DND-41 (cell line): Measurements from ENCODE around the gene CTRB1.

Source experiments
- ATAC-seq: fragments of 200-7000 bp; cut with Tn5 transposase; 3 replicates; pipeline ENCODE4 v1.9.1; 2021; ENCODE audit warnings: low read depth; ENCODE audit not compliant: insufficient read depth
- DNase-seq: peaks from one replicate; pipeline ENCODE4 v3.0.0-alpha.2; 2020
- H2AFZ ChIP-seq: 2 replicates; pipeline ENCODE4 v1.6.0; 2012; ENCODE audit warnings: low read depth, low read length
- H3K27ac ChIP-seq: 2 replicates; pipeline ENCODE4 v1.5.1; 2012; ENCODE audit warnings: low read length, inconsistent platforms
- H3K27me3 ChIP-seq: fragments of 200-600 bp; sonication (generic); 2 replicates; pipeline ENCODE4 v1.6.0; 2012; ENCODE audit warnings: low read length, mild to moderate bottlenecking, inconsistent platforms; ENCODE audit not compliant: insufficient read depth, poor library complexity
- H3K36me3 ChIP-seq: 2 replicates; pipeline ENCODE4 v1.5.1; 2012; ENCODE audit warnings: low read length, inconsistent platforms; ENCODE audit not compliant: insufficient read depth
- H3K4me1 ChIP-seq: 2 replicates; pipeline ENCODE4 v1.5.1; 2012; ENCODE audit warnings: mild to moderate bottlenecking, low read length; ENCODE audit not compliant: insufficient read depth
- H3K4me2 ChIP-seq: 2 replicates; pipeline ENCODE4 v1.6.0; 2012; ENCODE audit warnings: mild to moderate bottlenecking, moderate library complexity, low read length, inconsistent platforms; ENCODE audit not compliant: insufficient read depth
- H3K4me3 ChIP-seq, 2 experiments: fragments of 200-600 bp in 1 of 2; shearing (Covaris generic) in 1 of 2; 2 replicates each; pipeline ENCODE4 v1.5.1; 2012 to 2016; ENCODE audit warnings: inconsistent platforms in 2 of 2, low read length in 2 of 2, mild to moderate bottlenecking in 2 of 2, low read depth in 1 of 2, moderate library complexity in 1 of 2
- H3K79me2 ChIP-seq: 2 replicates; pipeline ENCODE4 v1.6.0; 2012; ENCODE audit warnings: low read length, inconsistent platforms; ENCODE audit not compliant: insufficient read depth
- H3K9ac ChIP-seq: 2 replicates; pipeline ENCODE4 v1.6.0; 2012; ENCODE audit warnings: low read depth, mild to moderate bottlenecking, inconsistent platforms, low read length, moderate library complexity
- H3K9me3 ChIP-seq: 2 replicates; pipeline ENCODE4 v1.5.1; 2012; ENCODE audit warnings: low read length, moderate library complexity, mild to moderate bottlenecking, inconsistent platforms; ENCODE audit not compliant: insufficient read depth, severe bottlenecking
- H4K20me1 ChIP-seq: 2 replicates; pipeline ENCODE4 v1.6.0; 2012; ENCODE audit warnings: low read length; ENCODE audit not compliant: insufficient read depth
- CTCF ChIP-seq: IDR thresholded peaks from 2 replicates; pipeline ENCODE4 v1.5.1; 2012; ENCODE audit warnings: borderline replicate concordance, low read length, moderate library complexity, mild to moderate bottlenecking; ENCODE audit not compliant: poor library complexity, severe bottlenecking; ENCODE audit errors: extremely low read depth
- EZH2 ChIP-seq: IDR thresholded peaks from 3 replicates; pipeline ENCODE4 v1.6.1; 2012; ENCODE audit warnings: borderline replicate concordance, low read depth, mild to moderate bottlenecking, moderate library complexity, low read length, inconsistent platforms; ENCODE audit not compliant: severe bottlenecking

CTRB1 gene

GRCh38 chr16:75263291-75263962 is 44.6 kb downstream of the CTRB1 start:
- ATAC-seq, result no peak
- TF ChIP-seq EZH2 (no peak), CTCF (no peak)
- no peak overlapping the region for H3K9ac ChIP-seq
- H3K4me3 ChIP-seq, result no peak overlapping the region
- H3K9me3 ChIP-seq, result no peaks in the 10 kb centered on the region
- H3K36me3 ChIP-seq, result no peaks in the 10 kb centered on the region
- H3K79me2 ChIP-seq, result no peaks in the 10 kb centered on the region
- no peak overlapping the region for H3K27ac ChIP-seq
- H4K20me1 ChIP-seq, result peaks cover 34% of the 10 kb centered on the region
- peaks cover 3% of the 10 kb centered on the region for H3K27me3 ChIP-seq
- H3K4me2 ChIP-seq, result no peak overlapping the region
- H3K4me1 ChIP-seq, result no peaks in the 10 kb centered on the region
- no peak overlapping the region for H2AFZ ChIP-seq
- DNase-seq, result no peak

GRCh38 chr16:75263963-75264445 is 45.2 kb downstream of the CTRB1 start:
- TF ChIP-seq CTCF (no peak), EZH2 (no peak)
- no peaks in the 10 kb centered on the region for H3K4me1 ChIP-seq
- no peak overlapping the region for H3K9ac ChIP-seq

GRCh38 chr16:75264457-75264998 is 45.7 kb downstream of the CTRB1 start:
- H3K9ac ChIP-seq, result no peak overlapping the region
- H3K36me3 ChIP-seq, result no peaks in the 10 kb centered on the region
- ATAC-seq, result no peak
- no peaks in the 10 kb centered on the region for H3K9me3 ChIP-seq
- H3K4me2 ChIP-seq, result no peak overlapping the region
- H3K4me1 ChIP-seq, result no peaks in the 10 kb centered on the region
- H3K79me2 ChIP-seq, result no peaks in the 10 kb centered on the region
- peaks cover 3% of the 10 kb centered on the region for H3K27me3 ChIP-seq
- peaks cover 34% of the 10 kb centered on the region for H4K20me1 ChIP-seq
- H3K4me3 ChIP-seq, result no peak overlapping the region
- no peak for DNase-seq
- no peak for TF ChIP-seq CTCF
- no peak for TF ChIP-seq EZH2
- H3K27ac ChIP-seq, result no peak overlapping the region
- H2AFZ ChIP-seq, result no peak overlapping the region

More at GRCh38 chr16:75263963-75264445, 45.2 kb downstream of the CTRB1 start:
- Histone ChIP-seq H3K4me2 (no peak overlapping the region), H3K9me3 (no peaks in the 10 kb centered on the region), H2AFZ (no peak overlapping the region), H4K20me1 (peaks cover 34% of the 10 kb centered on the region), H3K79me2 (no peaks in the 10 kb centered on the region), H3K36me3 (no peaks in the 10 kb centered on the region), H3K27ac (no peak overlapping the region), H3K4me3 (no peak overlapping the region), H3K27me3 (peaks cover 3% of the 10 kb centered on the region)
- ATAC-seq (0 out of 3 replicates have a peak, but pooled peaks have one; percentile 27), DNase-seq (no peak)
